ENCODE data around the gene PRDM16.

Gene PRDM16

DNA sequence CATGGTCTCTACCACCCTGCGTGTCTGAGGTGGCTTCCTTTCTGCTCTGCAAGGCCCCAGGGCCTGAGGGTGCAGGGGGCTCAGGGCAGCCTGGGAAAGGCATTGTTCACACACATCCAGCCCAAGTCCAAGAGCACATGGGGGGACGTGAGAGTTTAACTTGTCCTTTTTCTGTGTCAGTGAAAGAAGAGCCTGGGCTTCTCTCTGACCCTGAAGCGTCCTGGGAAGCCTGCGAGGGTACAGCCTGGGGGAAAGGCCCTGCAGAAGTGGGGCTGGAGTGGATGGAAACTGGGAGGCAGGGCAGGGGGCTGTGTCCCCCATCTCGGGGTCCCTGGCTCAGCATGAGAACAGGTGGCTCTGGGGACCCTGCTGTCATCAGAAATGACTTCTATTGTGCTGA lies 181.6 kb downstream of the PRDM16 start:
- no peak for DNase-seq

DNA sequence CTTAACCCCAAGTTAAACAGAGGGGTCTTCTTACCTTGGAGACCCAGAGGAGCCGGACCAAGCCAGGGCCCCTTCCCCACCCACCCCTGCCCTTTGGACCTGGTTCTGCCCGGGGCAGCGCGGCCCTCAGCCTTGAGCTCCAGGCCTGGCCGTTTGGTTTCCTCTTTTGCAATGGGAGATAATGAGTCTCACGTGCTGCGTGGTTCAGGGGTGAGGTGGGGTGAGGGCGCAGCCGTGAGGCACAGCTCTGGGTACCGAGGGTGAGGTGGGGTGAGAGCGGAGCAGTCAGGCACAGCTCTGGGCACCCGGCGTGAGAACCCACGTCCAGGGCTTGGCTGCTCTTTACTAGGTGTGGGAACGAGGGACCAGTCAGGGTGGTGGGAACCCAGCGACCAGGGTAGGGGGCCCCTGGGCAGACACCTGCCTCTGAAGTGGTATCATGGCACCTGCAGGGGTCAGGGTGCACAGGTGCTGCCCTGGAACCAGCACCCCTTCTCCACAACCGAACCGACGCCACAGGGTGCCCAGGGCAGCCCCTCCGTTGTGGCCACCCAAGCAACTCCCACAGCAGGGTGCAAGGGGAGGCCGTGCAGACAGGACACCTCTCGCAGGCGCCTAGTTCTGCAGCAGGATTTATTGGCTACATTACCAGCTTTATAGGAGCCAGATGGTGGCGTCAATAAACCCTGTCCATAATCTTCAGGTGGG lies 182.2 kb downstream of the PRDM16 start:
- no peak for DNase-seq

DNA sequence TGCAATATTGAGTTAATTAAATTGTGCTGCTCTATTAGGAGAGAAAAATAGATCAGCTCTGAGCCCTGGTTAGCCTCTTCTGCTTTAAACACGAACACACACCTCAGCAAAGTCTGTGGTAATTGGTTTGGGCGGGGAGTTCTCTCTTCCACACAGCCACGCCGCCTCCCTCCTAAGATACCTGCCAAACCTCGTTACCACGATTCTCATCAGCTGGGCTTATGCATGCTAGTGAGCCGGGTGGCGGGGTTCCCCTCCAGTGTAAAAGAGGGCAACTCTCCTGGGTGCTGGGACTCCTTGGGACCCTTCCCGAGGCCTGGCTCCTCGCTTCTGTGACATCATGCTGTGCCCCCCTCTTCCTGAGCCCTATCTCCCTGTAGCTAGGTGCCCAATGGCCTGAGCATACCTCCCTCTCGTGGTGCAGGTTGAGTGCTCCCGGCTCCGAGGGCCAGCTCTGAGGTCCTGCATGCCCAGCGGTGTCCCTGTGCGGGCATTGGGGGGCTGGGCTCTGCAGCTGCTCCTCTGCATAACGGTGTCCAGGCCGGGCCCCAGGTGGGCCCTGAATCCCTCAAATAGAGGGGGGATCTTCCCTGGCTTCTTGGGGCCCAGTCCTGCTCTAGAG lies 182.9 kb downstream of the PRDM16 start:
- DNase-seq: no peak

DNA sequence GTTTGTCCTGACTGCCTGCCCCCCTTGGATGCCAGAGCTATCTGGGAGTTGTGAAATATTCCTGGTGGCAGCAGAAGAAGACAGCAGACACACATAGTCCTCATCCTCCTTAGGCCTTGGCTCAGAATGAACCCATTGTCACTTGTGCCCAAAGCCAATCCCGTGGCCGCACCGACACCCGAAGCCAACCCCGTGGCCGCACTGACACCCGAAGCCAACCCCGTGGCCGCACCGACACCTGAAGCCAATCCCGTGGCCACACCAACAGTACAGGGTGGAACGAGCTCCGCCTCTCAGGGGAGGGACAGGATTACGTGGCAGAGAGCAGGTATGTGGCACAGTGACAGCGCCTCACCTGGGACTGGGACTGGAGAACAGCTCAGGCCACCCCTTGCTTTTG lies 186.7 kb downstream of the PRDM16 start:
- DNase-seq: no peak

DNA sequence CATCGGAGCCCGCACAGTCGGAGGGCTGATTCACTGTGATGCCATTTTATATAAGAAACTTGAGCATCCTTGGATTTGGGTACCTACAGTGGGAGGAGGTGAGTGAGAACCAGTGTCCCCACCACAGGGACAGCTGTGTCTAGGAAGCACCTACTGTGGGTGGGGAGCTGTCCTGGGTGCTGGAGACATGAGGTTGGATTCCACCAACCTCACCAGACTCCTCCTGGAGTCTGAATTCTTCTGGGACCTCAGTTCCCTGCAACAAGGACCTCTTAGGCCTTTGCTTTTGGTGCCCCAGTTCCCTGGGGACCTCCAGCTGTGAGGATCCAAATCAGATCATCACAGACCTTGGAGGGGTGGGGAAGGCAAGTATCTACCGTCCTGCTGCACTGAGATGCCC lies 188.8 kb downstream of the PRDM16 start:
- no peak for DNase-seq

DNA sequence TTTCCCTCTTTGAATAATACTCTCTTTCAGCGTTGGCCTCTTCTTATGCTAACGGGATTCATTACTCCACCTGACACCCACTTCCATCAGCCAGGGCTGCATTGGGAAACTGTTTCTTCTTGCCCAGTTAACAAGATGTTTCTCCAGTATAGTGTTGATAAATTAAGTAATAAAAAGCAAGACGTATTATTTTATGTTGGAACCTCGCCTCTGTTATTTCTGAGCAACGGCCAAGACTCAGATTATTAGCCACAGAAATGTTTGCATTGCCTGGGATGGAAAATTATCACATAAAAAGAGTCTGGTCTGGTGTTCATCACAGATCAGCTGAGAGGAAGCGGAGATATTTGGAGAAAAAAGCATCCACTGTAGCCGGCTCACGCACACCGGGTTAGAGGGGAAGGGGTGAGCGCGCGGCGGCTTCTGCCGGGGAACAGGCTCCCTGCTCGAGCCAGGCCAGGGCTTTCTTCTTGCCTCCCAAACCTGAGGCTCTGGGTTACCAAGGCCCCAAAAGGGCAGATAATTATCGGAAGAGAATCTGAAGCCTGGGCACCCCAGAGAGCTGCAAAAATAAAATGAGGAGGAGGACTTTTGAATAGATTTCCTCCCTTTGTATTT lies 189.5 kb downstream of the PRDM16 start:
- DNase-seq: no peak

DNA sequence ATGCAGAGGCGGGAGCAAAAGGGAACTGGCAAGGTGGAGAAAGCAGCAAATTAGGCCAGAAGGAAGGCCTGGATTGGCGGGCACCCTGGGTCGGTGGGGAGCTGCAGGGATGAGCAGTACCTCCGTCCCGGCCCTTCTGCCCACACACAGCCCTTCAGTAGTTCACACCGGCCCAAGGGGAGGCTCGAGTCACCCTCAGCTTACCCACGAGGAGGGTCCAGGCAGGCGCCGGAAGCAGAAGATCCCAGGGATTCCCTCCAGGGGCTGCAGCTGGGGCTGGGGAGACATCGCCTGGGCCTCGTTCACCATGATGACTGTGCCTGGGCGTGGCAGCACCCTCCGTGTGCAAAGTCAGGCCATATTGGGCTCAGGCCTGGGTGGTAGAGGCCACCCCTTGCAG lies 190.0 kb downstream of the PRDM16 start:
- DNase-seq: no peak

DNA sequence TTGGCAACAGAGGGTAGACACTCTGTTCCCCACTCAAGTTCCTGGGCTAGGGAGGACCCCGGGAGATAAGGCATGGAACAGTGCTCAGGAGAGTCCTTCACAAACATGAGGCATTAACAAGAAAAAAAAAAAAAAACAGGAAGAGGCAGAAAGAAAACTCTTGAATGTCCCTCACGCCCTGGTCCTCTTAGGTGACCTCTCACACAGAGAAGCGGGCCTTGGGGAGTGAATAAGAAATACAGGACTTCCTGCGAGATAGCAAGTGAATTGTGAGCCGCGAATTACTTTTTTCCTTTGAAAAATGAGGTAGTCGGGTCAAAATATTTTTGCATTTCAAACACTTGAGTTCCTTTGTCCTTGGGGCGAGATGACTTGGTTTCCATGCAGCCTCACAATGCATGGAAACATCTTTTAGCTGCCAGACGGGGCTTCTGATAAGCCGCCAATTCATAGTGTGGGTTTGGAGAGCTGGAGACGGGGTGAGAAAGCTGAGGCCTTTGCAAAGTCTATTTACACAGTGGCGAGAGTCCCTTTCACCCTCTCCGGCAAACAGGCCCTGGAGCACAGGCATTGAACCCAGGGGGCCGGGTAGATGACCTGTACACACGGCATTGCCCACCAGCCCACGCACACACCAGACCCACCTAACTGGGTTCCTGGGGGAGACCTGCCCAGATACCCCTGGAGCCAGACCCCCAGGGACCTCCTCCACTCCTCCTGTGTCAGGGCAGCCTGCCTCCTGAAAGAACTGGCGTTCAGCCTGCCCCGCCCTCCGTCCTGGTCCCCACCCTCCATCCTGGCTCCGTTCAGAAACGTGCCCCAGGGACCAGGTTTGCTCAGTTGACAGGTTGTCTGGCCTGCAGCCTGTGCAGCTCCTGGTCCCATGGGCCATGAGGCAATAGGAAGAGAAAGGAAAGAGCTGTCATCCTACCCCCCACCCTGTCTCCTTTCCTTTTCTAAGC lies 192.3 kb downstream of the PRDM16 start:
- DNase-seq: no peak

DNA sequence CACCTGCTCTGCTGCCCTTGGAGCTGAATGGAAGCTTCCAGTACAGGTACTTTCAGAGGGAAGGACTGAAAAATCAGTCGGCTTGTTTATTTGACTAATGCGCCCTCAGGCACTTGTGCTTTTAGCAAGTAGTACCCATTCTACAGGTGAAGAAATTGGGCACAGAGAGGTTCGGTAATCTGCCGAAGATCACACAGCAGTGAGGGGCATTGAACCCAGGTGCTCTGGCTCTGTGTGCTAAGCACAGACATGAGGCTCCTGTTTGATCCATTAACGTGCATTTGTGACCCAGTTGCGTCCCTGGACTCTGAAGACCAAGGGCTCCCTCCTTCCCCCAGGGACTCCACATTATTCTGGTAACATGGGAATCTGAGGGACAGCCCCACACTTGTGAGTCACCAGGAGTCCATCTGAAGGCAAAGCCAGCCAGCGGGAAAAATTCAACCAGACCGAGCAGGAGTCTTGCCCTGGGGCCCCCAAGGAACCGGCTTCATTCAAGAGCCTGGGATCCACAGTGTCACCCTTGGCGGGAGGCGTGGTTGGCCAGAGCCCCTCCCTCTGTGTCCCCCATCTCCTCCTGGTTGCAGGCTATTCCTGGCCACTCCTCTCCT lies 193.1 kb downstream of the PRDM16 start:
- no peak for DNase-seq

DNA sequence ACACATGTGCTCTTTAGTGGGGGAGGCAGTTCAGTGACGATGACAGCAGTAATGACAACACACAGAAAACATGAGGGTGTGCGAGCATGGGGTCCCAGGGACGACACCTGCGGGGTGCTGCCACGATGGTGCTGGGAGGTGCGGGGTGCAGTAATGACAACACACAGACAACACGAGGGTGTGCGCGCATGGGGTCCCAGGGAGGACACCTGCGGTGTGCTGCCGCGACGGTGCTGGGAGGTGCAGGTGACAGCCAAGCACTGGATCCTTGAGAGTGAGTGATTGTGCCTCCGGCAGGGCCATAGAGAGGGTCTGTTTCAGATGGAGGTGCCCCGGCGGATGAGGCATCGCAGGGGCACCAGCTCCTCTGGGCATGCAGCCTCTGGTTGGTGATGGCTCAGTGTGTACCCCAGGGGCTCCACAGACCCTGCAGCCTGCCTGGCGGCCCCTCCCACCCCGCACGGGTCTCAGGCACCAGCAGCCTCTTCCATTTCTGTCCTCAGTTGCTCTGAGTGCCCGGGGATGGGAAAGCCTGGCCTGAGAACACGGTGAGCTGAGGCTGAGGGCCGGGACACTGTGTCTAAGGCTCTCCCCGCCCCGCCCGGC lies 193.8 kb downstream of the PRDM16 start:
- DNase-seq: no peak

DNA sequence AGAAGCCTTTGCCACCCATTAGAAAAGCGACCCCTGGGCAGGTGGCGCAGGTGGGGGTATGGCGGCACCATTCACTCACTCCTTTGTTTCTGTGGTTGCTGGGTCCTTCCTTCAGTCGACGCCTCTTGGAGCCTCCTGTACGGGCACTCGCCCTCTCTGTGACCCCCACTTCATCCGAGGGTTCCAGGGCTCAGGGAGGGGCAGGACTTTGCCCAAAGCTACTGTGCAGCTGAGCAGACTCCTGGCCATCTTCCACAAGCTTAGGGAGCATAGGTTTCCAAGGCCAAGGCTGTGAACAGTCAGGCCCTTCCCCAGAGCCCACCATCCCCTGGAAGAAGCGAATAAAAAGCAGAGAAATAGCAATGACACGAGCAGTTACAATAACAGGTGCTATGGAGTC lies 194.8 kb downstream of the PRDM16 start:
- DNase-seq: no peak

DNA sequence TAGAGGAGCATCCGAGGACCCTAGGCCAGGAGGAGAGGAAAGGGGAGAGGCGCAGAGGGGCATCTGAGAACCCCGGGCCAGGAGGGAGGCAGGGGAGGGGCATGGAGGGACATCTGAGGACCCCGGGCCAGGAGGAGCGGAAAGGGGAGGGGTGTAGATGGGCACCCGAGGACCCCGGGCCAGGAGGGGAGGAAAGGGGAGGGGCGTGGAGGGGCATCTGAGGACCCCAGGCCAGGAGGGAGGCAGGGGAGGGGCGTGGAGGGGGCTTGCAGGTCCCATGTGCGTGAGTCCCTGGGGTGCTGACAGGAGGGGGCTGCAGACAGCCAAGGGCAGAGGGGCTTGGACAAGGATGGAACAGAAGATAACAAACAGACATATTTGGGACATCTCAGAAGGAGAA lies 195.5 kb downstream of the PRDM16 start:
- DNase-seq: no peak

DNA sequence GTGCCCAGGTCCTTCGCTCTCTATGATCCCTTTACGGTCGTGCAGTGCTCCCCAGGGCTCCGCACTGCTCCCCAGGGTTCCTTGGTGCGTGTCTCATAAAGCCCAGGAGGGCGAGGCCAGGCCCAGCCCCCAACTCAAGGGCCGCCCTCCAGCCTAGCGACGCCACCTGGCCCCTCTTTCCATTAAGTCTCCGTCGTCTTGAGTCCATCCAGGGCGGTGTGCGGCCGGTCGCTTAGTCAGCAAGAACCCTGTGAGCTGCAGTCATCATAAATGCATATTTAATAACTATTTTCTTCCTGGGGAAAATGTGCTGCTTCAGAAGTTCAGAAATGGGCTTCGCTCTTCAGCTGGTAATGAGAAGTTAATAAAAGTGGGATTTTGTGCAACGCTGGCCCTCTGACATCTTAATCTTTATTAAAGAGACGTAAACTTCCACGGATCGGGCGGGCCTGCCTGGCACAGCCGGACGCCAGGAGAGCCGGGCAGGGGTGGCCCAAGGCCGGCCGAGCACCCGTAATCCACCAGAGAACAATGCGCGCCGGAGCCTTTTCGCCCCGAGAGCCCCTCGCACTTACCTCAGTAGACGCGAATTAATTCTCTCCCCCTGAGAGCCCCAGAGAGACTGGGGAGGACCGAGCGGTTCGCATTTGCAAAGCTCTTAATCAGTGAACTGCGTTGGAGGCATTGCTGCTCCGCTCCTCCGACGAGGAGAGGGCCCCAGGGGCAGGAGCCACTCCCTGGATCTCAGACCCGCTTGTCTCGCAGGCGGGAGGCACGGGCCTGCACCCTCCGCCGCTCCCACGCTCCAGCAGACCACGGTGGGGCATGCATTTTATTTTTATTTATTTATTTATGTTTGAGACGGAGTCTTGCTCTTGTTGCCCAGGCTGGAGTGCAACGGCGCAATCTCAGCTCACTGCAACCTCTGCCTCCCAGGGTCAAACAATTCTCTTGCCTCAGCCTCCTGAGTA lies 197.1 kb downstream of the PRDM16 start:
- no peak for DNase-seq

DNA sequence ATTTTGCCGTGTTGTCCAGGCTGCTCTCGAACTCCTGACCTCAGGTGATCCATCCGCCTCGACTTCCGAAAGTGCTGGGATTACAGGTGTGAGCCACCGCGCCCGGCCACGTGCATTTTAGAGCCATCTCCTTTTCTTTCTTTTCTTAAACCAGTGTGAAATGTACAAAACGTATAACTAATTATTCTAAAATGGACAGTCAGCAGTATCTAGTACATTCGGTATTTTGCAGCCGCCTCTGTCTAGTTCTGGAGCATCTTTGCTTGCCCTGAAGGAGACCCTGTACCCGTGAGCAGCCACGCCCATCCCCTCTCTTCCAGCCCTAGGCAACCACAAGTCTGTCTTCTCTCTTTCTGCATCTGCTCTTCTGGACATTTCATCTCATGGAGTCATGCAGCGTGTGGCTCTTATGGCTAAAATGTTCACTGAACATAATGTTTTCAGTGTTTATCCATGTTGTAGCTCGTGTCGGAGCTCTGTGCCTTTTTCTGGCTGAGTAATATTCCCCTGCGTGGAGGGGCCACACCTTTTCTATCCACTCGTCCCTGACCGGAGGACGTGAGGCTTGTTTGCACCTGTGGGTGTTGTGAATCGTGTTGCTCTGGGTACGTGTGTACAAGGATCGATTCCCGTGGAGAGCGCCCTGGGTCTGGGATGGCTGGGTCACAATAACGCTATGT lies 198.0 kb downstream of the PRDM16 start:
- DNase-seq: no peak

DNA sequence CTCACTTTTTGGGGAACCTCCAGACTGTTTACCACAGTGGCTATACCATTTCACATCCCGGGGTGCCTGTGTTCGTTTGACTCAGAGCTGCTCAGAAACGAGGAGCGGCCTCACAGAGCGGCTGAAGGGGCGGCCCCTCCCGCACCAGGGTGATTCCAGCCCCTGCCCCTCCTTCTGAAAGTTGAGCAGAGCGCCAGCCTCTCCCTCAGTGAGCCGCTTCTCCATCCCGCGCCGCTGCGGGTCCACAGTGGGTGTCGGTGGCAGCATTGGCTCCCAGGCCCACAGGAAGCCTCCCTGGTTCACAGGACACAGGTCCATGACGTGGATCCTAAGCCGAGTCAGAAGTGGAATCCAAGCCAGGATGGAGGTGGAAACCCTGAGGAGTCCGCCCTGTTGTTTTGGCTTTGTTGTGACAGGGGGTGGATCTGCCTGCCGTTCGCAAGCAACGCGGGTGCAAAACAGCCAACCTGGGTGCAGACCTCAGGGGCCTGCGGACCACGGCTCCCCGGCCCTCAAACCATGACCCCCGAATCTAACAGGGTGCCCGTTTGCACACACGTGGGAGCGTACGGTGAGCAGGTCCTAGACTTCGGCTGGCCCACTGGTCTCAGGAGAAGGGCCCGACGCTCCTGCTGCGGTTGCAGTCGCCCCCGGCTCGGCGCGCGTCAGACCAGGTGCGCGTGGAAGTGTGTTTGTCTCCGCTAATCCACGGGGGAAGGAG lies 198.7 kb downstream of the PRDM16 start:
- no peak for DNase-seq

DNA sequence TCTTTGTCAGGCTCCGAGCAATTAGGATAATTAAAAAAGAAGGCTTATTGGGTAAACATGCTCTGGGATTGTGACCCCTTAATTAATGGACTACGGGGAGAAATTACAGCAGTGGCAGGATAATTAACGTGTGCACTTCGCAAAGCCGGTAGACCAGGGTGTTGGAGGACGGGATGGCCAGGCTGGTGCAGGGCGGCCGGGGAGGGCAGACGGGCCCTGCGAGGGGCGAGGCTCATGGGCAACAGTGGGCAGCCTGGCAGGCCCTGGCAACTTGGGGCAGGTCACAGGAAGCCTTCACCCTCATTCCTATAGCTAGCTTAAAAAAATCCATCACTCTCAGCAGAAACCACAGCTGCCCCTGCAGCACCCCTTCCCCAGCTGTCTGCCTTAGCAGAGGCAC lies 199.3 kb downstream of the PRDM16 start:
- DNase-seq: no peak

DNA sequence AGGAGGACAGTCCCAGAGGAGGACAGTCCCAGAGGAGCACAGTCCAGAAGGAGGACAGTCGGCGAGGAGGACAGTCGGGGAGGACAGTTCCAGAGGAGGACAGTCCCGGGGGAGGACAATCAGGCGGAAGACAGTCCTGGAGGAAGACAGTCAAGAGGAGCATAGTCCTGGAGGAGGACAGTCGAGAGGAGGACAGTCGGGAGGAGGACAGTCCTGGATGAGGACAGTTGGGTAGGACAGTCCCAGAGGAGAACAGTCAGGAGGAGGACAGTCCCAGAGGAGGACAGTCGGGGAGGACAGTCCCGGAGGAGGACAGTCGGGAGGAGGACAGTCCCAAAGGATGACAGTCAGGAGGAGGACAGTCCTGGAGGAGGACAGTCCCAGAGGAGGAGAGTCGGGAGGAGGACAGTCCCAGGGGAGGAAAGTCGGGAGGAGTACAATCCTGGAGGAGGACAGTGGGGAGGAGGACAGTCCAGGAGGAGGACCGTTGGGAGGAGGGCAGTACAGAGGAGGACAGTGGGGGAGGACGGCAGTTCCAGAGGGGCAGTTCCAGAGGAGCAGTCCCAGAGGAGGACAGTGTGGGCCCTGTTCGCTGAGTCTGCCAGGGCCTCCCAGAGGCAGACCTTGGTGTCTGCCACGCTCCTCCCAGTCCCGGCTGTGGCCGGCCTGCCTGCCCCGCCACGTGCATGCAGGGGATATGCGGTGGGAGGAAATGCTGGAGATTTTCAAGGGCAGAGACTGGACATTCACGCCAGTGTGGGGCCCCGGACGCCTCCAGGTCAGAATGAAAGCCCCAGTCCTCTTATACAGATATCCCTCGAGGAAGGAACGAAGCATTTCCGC lies 201.6 kb downstream of the PRDM16 start:
- no peak for DNase-seq

DNA sequence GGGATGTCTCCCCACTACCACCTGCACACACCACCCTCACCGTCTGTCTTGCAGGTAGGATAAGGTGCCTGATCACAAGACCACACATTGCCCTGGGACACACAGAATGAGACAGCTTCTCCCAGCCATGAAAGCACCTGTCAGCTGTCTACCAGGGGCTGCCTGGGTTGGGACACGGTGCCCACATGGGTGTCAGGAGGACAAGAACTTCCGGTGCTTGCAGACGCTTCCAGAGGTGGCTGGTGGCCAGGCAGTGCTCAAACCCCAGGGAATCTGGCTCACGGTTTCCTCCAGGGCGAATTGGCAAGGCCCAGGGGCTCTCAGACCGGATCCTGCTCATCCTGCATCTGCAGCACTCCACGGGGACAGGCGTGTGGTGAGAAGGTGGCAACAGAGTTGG lies 202.9 kb downstream of the PRDM16 start:
- DNase-seq: no peak
